HG02970 (cell line): Measurements from ENCODE around the gene PPP6R1.

Source experiments
- ATAC-seq: cut with Tn5 transposase; IDR thresholded peaks from one replicate; pipeline ENCODE4 v1.9.1; 2021; ENCODE audit warnings: mild to moderate bottlenecking, moderate library complexity, moderate number of reproducible peaks; ENCODE audit not compliant: unreplicated experiment, low FRiP score

The PPP6R1 gene

GRCh38 chr19:55197528-55197927 is 61.3 kb downstream of the PPP6R1 start:
- ATAC-seq = no peak

- no peak for ATAC-seq
Observed at GRCh38 chr19:55196803-55197202, 62.0 kb downstream of the PPP6R1 start.

- ATAC-seq = no peak
Observed at GRCh38 chr19:55193481-55193880, 65.3 kb downstream of the PPP6R1 start.

- ATAC-seq = no peak
Observed at GRCh38 chr19:55189403-55189835, 69.4 kb downstream of the PPP6R1 start.

GRCh38 chr19:55188625-55189024 is 70.2 kb downstream of the PPP6R1 start:
- ATAC-seq = no peak

- no peak for ATAC-seq
Observed at GRCh38 chr19:55186080-55186479, 72.7 kb downstream of the PPP6R1 start.

GRCh38 chr19:55181740-55182139 is 77.1 kb downstream of the PPP6R1 start:
- ATAC-seq = no peak
